H9 (cell line): ENCODE measurements around the gene ZNFX1. TPM values are rescaled to one million over a fixed set of nuclear protein-coding genes. Genes with fewer than 3 reads are reported as not detected.
A peak's percentile ranks its signal among the peaks of the same experiment; 100 is the strongest.

Experiments
- DNase-seq: peaks from one replicate; pipeline ENCODE4 v3.0.0-alpha.2; 2017
- H2AFZ ChIP-seq: one replicate; pipeline ENCODE4 v1.6.1; 2013; ENCODE audit warnings: mild to moderate bottlenecking, low read length, control low read depth, moderate library complexity
- H2AK5ac ChIP-seq: 2 replicates; pipeline ENCODE4 v1.6.1; 2013; ENCODE audit warnings: low read length, control low read depth, mixed read lengths; ENCODE audit not compliant: insufficient read length
- H2BK120ac ChIP-seq: one replicate; pipeline ENCODE4 v1.6.1; 2013; ENCODE audit warnings: low read depth, mild to moderate bottlenecking, low read length, control low read depth, inconsistent platforms; ENCODE audit not compliant: poor library complexity, severe bottlenecking
- H2BK12ac ChIP-seq: 2 replicates; pipeline ENCODE4 v1.6.1; 2013; ENCODE audit warnings: low read length, control low read depth, mixed read lengths, low read depth; ENCODE audit not compliant: insufficient read length
- H2BK15ac ChIP-seq: 2 replicates; pipeline ENCODE4 v1.6.1; 2013; ENCODE audit warnings: low read depth, low read length, control low read depth
- H2BK20ac ChIP-seq: one replicate; pipeline ENCODE4 v1.6.1; 2013; ENCODE audit warnings: low read depth, mild to moderate bottlenecking, low read length, control low read depth, inconsistent platforms; ENCODE audit not compliant: poor library complexity, severe bottlenecking
- H2BK5ac ChIP-seq: 2 replicates; pipeline ENCODE4 v1.6.1; 2013; ENCODE audit warnings: low read length, control low read depth, mixed read lengths; ENCODE audit not compliant: insufficient read length
- H3K14ac ChIP-seq: 2 replicates; pipeline ENCODE4 v1.6.1; 2013; ENCODE audit warnings: low read length, control low read depth; ENCODE audit not compliant: insufficient read depth
- H3K18ac ChIP-seq: 2 replicates; pipeline ENCODE4 v1.6.1; 2013; ENCODE audit warnings: low read depth, mild to moderate bottlenecking, mixed read lengths, low read length, control low read depth; ENCODE audit not compliant: insufficient read length
- H3K23ac ChIP-seq: 2 replicates; pipeline ENCODE4 v1.6.1; 2013; ENCODE audit warnings: low read length, control low read depth, mixed read lengths, low read depth; ENCODE audit not compliant: insufficient read length
- H3K23me2 ChIP-seq: 2 replicates; pipeline ENCODE4 v1.6.1; 2013; ENCODE audit warnings: low read depth, mild to moderate bottlenecking, mixed read lengths, low read length, control low read depth; ENCODE audit not compliant: insufficient read length, poor library complexity, severe bottlenecking
- H3K27ac ChIP-seq: 2 replicates; pipeline ENCODE4 v1.5.1; 2013; ENCODE audit warnings: low read length, control low read depth, mixed read lengths, low read depth; ENCODE audit not compliant: insufficient read length
- H3K27me3 ChIP-seq: 2 replicates; pipeline ENCODE4 v1.6.1; 2013; ENCODE audit warnings: low read length, control low read depth, inconsistent platforms; ENCODE audit not compliant: insufficient read depth
- H3K4ac ChIP-seq: 2 replicates; pipeline ENCODE4 v1.6.1; 2013; ENCODE audit warnings: low read depth, mild to moderate bottlenecking, control low read depth, inconsistent platforms, low read length, moderate library complexity
- H3K4me1 ChIP-seq: 2 replicates; pipeline ENCODE4 v1.6.1; 2013; ENCODE audit warnings: low read length, control low read depth, inconsistent platforms; ENCODE audit not compliant: insufficient read depth
- H3K4me2 ChIP-seq: 2 replicates; pipeline ENCODE4 v1.6.1; 2013; ENCODE audit warnings: low read length, control low read depth, mixed read lengths; ENCODE audit not compliant: insufficient read length, insufficient read depth
- H3K56ac ChIP-seq: 2 replicates; pipeline ENCODE4 v1.6.1; 2013; ENCODE audit warnings: low read depth, mild to moderate bottlenecking, mixed read lengths, low read length, control low read depth; ENCODE audit not compliant: insufficient read length
- H3K79me1 ChIP-seq: 2 replicates; pipeline ENCODE4 v1.6.1; 2013; ENCODE audit warnings: low read depth, mild to moderate bottlenecking, moderate library complexity, low read length, control low read depth, inconsistent platforms; ENCODE audit not compliant: insufficient read depth, poor library complexity, severe bottlenecking
- H3K79me2 ChIP-seq: 2 replicates; pipeline ENCODE4 v1.6.1; 2013; ENCODE audit warnings: low read length, control low read depth, inconsistent platforms; ENCODE audit not compliant: insufficient read depth
- H3K9ac ChIP-seq: 2 replicates; pipeline ENCODE4 v1.6.1; 2013; ENCODE audit warnings: low read length, control low read depth, mixed read lengths; ENCODE audit not compliant: insufficient read length; ENCODE audit errors: extremely low read depth
- H3K9me3 ChIP-seq: one replicate; pipeline ENCODE4 v1.6.1; 2013; ENCODE audit warnings: low read depth, low read length, inconsistent platforms; ENCODE audit not compliant: control insufficient read depth
- H3T11ph ChIP-seq: one replicate; pipeline ENCODE4 v1.6.1; 2013; ENCODE audit warnings: mild to moderate bottlenecking, low read length, control low read depth, inconsistent platforms
- H4K20me1 ChIP-seq: one replicate; pipeline ENCODE4 v1.6.1; 2013; ENCODE audit not compliant: control insufficient read depth, insufficient read length, insufficient read depth
- H4K5ac ChIP-seq: 2 replicates; pipeline ENCODE4 v1.6.1; 2013; ENCODE audit warnings: low read depth, mild to moderate bottlenecking, mixed read lengths, low read length, control low read depth; ENCODE audit not compliant: insufficient read length
- H4K8ac ChIP-seq: replicated peaks from 2 replicates; pipeline ENCODE4 v1.6.1; 2013; ENCODE audit warnings: low read length, control low read depth, mixed read lengths, low read depth; ENCODE audit not compliant: insufficient read length
- H4K91ac ChIP-seq: 2 replicates; pipeline ENCODE4 v1.6.1; 2013; ENCODE audit warnings: low read depth, mild to moderate bottlenecking, moderate library complexity, mixed read lengths, low read length, control low read depth; ENCODE audit not compliant: insufficient read length
- H3K27ac Mint-ChIP-seq, 3 experiments: 2 replicates in 2 of 3; 3 replicates in 1 of 3; pipeline ENCODE4 v1.8.0; 2020 to 2021; ENCODE audit warnings: mixed read lengths in 3 of 3, mild to moderate bottlenecking in 1 of 3, moderate library complexity in 1 of 3
- H3K27me3 Mint-ChIP-seq: 2 replicates; pipeline ENCODE4 v1.8.0; 2021; ENCODE audit warnings: low read depth, mild to moderate bottlenecking, moderate library complexity, mixed read lengths
- H3K36me3 Mint-ChIP-seq, 3 experiments: 2 replicates in 2 of 3; 3 replicates in 1 of 3; pipeline ENCODE4 v1.8.0; 2020 to 2021; ENCODE audit warnings: low read depth in 3 of 3, mixed read lengths in 3 of 3; ENCODE audit not compliant: insufficient read depth in 1 of 3
- H3K4me1 Mint-ChIP-seq, 2 experiments: 2 replicates each; pipeline ENCODE4 v1.8.0; 2020; ENCODE audit warnings: mixed read lengths in 2 of 2
- H3K4me3 Mint-ChIP-seq, 2 experiments: 2 replicates in 1 of 2; 3 replicates in 1 of 2; pipeline ENCODE4 v1.8.0; 2020 to 2021; ENCODE audit warnings: mild to moderate bottlenecking in 2 of 2, mixed read lengths in 2 of 2, moderate library complexity in 1 of 2
- H3K9me3 Mint-ChIP-seq, 2 experiments: 2 replicates in 1 of 2; 3 replicates in 1 of 2; pipeline ENCODE4 v1.8.0; 2020; ENCODE audit warnings: mild to moderate bottlenecking in 2 of 2, mixed read lengths in 2 of 2, moderate library complexity in 1 of 2
- CTCF ChIP-seq: fragments of 200-600 bp; sonication (generic); conservative IDR thresholded peaks from 3 replicates; pipeline ENCODE4 v1.8.0; 2021; ENCODE audit warnings: antibody characterized with exemption, mild to moderate bottlenecking
- WGBS: extraction: QIAGEN DNeasy Blood & Tissue Kit; methylation state at CpG from one replicate; pipeline ENCODE4 v1.1.7; 2013; ENCODE audit warnings: missing lambda C conversion rate, low lambda C conversion rate, mixed read lengths; ENCODE audit not compliant: insufficient read length; ENCODE audit errors: extremely low coverage; 5-methylcytosine and 5-hydroxymethylcytosine counted together
- total RNA-seq: library from RNA; stranded (reverse); gene quantifications from 2 replicates; pipeline ENCODE4 v1.2.1, GENCODE V29; 2021

ZNFX1 gene
- total RNA-seq, 1 experiment from 2014 or later, result 13.3 TPM

- Histone ChIP-seq H3K56ac (no peak overlapping the region), H3T11ph (no peak overlapping the region), H3K23me2 (peaks cover 26% of the 10 kb centered on the region), H2BK20ac (no peak overlapping the region), H4K5ac (no peak overlapping the region), H4K8ac (no peak overlapping the region), H4K91ac (no peak overlapping the region), H3K79me1 (no peaks in the 10 kb centered on the region), H3K23ac (no peak overlapping the region), H2BK120ac (no peak overlapping the region), H3K27me3 (no peaks in the 10 kb centered on the region), H3K9me3 (no peaks in the 10 kb centered on the region), H3K4me1 (no peaks in the 10 kb centered on the region), H3K79me2 (peaks cover 54% of the 10 kb centered on the region), H3K4me2 (peak overlapping the region; percentile 100), H2BK5ac (no peak overlapping the region), H2BK12ac (no peak overlapping the region), H3K14ac (no peak overlapping the region), H3K4ac (no peak overlapping the region), H2BK15ac (no peak overlapping the region), H2AK5ac (no peak overlapping the region), H3K27ac (no peak overlapping the region), H3K18ac (no peak overlapping the region), H4K20me1 (no peaks in the 10 kb centered on the region), H3K9ac (no peak overlapping the region), H2AFZ (no peak overlapping the region)
- TF ChIP-seq CTCF, result no peak
- Mint-ChIP-seq H3K27ac (peak overlapping the region in 2 of 3 experiments; percentile 44 to 97; a peak in 3 of 7 replicates), H3K27me3 (peaks cover 5% of the 10 kb centered on the region), H3K9me3 (peaks cover 14 to 21% of the 10 kb centered on the region in 2 experiments), H3K4me1 (peaks cover 71 to 86% of the 10 kb centered on the region in 2 experiments), H3K36me3 (peaks cover 90 to 100% (median 99%) of the 10 kb centered on the region in 3 experiments), H3K4me3 (peak overlapping the region; percentile 99)
- DNase-seq, result no peak
- WGBS, result no CpG with 5 or more reads among the region's 5 CpGs
Observed at GRCh38 chr20:49284818-49285217, 7.0 kb upstream of the ZNFX1 start.
